ENCODE data around the gene EFCAB8. TPM values are rescaled to one million over a fixed set of nuclear protein-coding genes. Genes with fewer than 3 reads are reported as not detected.

Gene EFCAB8
- total RNA-seq, 2 donors from 2014 or later = 0.78 to 3.1 TPM

DNA sequence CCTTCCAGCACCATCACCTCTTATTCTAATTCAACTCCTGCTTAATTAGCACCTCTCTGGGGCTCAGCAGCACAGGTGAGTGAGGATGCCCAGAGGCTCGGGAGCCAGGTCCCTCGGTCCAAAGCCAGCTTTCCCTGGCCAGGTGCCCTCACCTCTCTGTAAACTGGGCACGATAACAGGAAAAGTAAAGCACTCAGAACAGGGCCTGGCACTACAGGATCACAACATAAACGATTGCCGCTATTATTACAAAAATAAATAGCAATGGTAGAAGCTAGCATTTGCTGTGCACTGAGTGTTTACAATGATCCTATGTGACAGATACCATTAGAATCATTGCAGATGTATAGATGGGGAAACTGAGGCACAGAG, 151.4 kb downstream of the EFCAB8 start:
- ATAC-seq (no peak), DNase-seq (ENCODE audit: low spot score) (no peak)
- Mint-ChIP-seq H3K27ac (no peak overlapping the region), H3K9me3 (peaks cover 2% of the 10 kb centered on the region), H3K27me3 (no peaks in the 10 kb centered on the region), H3K4me1 (ENCODE audit: low read depth in 2 of 2) (peaks cover 0 to 5% of the 10 kb centered on the region in 2 donors), H3K4me3 (no peak overlapping the region), H3K36me3 (no peaks in the 10 kb centered on the region)

- no peaks in the 10 kb centered on the region for H3K36me3 Mint-ChIP-seq
- H3K4me1 Mint-ChIP-seq (ENCODE audit: low read depth in 2 of 2) = peaks cover 0 to 5% of the 10 kb centered on the region in 2 donors
- DNase-seq (ENCODE audit: low spot score) = no peak
- H3K4me3 Mint-ChIP-seq = no peak overlapping the region
- H3K27ac Mint-ChIP-seq = no peak overlapping the region
- H3K9me3 Mint-ChIP-seq = no peaks in the 10 kb centered on the region
- ATAC-seq = no peak
- peaks cover 0 to 2% of the 10 kb centered on the region in 2 donors for H3K27me3 Mint-ChIP-seq
Observed at GRCh38 chr20:33010674-33011449, 152.1 kb downstream of the EFCAB8 start.

Other genes starting within 250 kb of the EFCAB8 start
- gene C20orf203, start 185.0 kb upstream of the EFCAB8 start, total RNA-seq = under 1 TPM; 0.07 to 0.17 TPM
- gene COMMD7, start 115.5 kb upstream of the EFCAB8 start, total RNA-seq = 10 to 100 TPM; 58.5 to 67.9 TPM
- gene DNMT3B, start 96.5 kb upstream of the EFCAB8 start, total RNA-seq = 1 to 10 TPM in 1 of 2 donors, under 1 TPM in 1; 0.81 to 2.2 TPM
- 100 to 1,000 TPM; 122 to 142 TPM for gene MAPRE1, start 39.0 kb upstream of the EFCAB8 start, total RNA-seq
- gene SUN5, start 145.5 kb downstream of the EFCAB8 start, total RNA-seq = not detected
- gene BPIFB2, start 148.8 kb downstream of the EFCAB8 start, total RNA-seq = not detected
- gene BPIFB6, start 172.7 kb downstream of the EFCAB8 start, total RNA-seq = not detected
- not detected for gene BPIFB3, start 195.0 kb downstream of the EFCAB8 start, total RNA-seq
- gene BPIFB4, start 220.7 kb downstream of the EFCAB8 start, total RNA-seq = not detected

Measured in natural killer cell treated with Interleukin-12 subunit alpha and Interleukin-12 subunit beta and Interleukin-15 and Interleukin-18, amount 100 ng/mL, for 72 hours (primary cell).